ENCODE data around the gene DHRS7. TPM values are rescaled to one million over a fixed set of nuclear protein-coding genes. Genes with fewer than 3 reads are reported as not detected.

Gene DHRS7
- total RNA-seq, 1 donor from 2014 or later, result 52.2 TPM

DNA sequence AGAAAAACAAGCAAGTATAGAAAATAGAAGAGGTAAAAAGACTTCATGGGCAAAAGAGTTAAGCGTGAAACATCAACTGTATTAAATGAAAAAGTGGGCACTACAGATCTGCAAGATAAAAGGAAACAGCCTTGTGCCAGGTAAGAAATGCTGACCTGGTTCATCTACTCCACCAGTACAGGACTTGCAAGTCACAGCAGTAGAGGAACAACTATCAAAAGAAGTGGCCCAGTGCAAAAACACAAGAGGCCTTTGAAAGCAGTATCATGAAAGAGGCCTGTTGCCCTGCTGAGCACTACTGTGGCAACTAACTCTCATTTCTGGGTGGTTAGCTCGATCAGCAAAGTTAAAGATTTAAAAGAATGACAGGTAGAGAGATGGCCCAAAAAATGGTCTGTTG is 10.5 kb downstream of the DHRS7 start:
- intact Hi-C loops (cut with micrococcal nuclease), result no loop called here

DNA sequence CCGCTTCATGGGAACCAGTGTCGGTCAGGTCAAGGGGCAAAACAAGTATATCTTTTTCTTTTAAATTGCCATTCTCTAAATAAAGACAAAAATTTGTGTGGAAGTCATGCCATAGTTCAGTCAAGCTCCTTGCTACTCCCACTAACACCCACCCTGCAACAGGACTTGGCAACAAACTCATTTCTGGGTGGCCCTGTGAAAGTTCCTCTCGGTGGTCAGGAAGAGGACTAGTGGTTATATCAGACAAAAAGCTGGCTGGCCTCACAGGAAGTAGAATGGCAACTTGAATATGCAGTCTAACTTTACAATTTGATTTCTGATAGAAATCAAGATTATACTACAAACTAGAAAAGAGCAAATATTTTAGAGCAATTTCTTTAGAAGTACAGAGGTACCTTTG is 11.2 kb downstream of the DHRS7 start:
- intact Hi-C loops (cut with micrococcal nuclease), result no loop called here

DNA sequence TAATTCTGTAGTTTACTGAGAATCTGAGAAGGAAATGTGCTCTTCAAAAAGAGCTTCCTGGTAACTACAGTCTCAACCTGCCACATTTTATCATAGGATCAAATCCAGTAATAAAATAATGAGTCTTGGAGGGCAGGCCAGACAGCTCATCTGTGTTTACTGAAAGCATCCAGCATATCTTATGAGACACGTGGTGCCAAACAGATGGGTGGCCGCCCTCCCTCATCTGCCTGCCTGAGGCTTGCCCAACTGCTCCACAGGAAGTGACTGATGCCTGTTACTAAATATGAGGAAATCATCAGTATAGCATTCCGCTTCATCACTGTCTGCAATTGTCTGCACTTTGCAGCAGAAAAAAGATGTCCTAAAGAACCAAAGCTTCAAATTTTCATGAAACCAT is 13.5 kb downstream of the DHRS7 start:
- intact Hi-C loops (cut with micrococcal nuclease), result loop anchor here (1.0 to 2.0 kb wide), 4 partner anchors 13 to 97 kb away; partner anchors contain the start of gene PPM1A

DNA sequence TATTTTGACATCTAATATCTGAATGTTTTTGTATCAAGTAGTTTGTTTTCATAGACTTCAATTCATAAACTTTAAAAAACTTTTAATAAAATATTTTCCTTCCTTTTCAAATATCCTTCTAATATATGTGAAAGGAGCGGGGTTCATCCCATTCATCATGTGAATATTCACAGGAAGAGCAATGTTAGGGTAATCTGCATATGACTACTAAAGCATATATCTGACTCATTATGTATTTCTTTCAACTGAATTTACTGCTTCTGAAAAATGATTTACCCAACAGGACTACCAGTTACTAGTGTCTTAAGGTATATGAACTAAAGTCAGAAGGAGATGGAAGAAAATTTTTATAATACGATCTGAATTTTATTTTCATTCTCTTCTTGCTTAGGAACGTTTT is 30.5 kb downstream of the DHRS7 start:
- intact Hi-C loops (cut with micrococcal nuclease), result no loop called here

DNA sequence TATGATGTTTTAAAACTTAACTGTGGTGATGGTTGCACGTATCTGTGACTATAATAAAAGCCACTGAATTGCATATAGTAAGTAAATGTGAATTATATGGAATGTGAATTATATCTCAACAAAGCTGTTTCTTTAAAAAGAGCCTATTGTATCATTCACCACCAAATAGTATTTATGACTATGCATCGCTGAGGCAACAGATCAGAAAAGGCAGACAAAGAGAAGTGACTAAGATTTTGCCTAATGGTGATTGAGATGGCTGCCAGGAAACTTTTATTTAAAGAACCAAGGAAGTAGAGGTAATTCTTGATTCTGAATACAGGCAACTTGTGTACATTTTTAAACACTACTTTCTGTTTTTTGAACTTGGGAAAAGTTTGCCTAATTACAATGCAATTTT is 31.7 kb downstream of the DHRS7 start:
- intact Hi-C loops (cut with micrococcal nuclease), result no loop called here

DNA sequence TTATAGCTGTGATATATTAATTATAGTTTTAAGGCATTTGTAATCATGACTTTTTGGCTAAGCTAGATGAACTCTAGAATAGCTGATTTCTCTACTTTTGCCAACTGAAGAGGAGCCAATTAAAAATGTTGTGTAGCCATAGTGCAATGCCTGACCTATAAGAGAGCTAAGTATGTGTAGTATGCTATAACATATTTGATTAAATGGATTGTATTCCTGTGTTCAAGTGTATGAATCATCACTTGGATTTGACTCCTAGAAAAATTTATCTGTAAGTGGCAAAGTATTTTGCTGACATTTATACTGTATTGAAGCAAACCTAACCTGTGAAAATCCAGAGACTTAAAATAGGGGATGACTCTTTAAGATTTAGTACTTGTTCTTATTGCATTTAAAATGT is 39.3 kb downstream of the DHRS7 start:
- intact Hi-C loops (cut with micrococcal nuclease), result no loop called here

DNA sequence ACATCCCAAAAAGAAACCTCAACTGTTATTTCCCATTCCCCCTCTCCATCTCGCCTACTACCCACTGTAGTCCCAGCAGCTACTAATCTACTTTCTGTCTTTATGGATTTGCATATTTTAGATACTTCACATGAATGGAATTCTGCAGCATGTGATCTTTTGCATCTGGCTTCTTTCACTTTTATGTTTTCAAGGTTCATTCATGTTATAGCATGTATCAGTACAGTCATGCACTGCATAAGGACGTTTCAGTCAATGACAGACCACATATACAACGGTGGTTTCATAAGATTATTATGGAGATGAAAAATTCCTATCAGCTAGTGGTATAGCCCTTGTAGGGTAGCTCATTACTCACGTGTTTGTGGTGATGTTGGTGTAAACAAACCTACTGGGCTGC is 49.0 kb downstream of the DHRS7 start:
- intact Hi-C loops (cut with micrococcal nuclease), result no loop called here

DNA sequence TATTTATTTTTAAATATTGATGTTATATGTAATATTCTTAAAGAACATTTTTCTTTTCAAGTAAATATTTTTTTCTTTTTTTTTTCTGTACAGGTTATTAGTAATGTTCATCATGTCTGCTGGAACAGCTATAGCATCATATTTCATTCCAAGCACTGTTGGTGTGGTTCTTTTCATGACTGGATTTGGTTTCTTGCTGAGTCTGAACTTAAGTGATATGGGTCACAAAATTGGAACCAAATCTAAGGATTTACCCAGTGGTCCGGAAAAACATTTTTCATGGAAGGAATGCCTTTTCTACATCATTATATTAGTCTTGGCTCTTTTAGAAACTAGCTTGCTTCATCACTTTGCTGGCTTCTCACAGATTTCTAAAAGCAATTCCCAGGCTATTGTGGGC is 50.3 kb downstream of the DHRS7 start:
- intact Hi-C loops (cut with micrococcal nuclease), result no loop called here

DNA sequence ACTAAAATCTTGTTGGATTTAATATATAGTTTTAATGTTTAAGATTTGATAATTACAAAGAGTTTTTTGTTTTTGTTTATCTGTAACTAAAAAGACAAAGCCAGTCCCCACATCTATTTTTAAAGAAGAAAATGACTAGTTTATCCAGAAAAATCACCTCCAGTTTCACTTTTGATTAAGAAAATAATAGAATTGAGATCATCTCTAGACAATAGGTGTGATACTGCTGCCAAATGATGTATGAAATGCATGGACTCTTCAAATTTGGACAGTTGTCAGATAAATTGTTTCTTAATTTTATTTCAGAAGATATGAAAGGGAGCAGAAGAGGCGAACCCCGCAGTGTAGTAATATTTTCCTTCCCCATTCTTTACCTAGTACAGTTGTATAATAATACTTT is 53.5 kb downstream of the DHRS7 start:
- intact Hi-C loops (cut with micrococcal nuclease), result no loop called here

DNA sequence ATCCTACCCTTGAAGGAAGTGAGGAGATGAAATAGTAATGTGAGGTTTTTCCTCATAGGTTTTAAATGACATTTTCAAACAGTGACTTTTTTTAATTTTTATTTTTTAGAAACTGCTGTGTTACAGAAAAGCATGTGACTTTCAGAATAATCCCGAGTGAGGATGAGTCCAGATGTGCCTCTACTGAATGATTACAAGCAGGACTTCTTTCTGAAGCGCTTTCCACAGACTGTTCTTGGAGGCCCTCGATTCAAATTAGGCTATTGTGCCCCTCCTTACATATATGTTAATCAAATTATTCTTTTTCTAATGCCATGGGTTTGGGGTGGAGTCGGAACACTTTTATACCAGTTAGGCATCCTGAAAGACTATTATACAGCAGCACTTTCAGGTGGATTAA is 57.7 kb downstream of the DHRS7 start:
- intact Hi-C loops (cut with micrococcal nuclease), result no loop called here

DNA sequence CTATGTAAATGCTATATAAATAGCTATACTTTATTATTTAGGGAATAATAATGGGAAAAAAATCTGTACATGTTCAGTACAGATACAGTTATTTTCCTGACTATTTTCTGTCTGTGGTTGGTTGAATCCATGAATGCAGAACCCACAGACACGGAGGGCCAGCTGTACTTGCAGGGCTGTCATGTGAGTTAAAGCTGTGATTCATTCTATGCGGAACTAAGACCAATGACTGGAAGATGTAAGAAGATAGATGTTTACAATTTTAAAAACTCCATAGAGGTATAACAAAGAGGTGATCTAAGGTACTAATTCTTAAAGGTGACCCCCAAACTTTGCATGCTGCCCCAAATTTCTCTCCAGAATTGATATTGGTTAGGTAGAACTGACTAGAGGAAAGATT is 58.9 kb downstream of the DHRS7 start:
- intact Hi-C loops (cut with micrococcal nuclease), result no loop called here

DNA sequence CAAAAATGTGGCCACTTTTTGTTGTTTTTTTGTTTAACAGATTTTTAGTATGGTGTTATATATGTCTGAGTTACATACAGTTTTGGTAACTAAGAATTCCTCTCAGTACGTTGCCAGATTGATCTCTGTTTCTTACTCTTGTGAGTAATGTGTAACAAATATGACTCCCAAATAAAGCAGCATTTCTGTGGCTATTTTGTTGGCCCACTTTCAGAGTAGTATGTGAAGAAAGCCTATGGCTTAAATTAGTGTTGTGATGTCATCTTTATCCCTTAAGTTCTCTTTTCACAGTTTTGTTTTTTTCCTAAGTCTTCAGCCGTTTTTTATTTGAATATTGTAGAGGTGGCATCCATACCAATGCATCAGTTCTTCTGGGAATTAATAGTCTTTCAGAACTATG is 62.8 kb downstream of the DHRS7 start:
- intact Hi-C loops (cut with micrococcal nuclease), result no loop called here

DNA sequence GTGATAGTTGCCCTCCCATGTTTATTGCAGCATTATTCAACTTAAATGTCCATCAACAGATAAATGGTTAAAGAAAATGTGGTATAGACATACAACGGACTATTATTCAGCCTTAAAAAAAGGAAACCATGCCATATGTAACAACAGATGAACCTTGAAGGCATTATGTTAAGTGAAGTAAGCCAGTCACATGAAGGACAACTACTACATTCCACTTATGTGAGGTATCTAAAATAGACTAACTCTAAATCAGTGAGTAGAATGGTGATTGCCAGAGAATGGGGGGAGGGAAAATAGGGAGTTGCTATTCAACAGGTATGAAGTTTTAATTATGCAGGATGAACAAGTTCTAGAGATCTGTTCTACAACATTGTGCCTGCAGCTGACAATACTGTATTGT is 63.4 kb downstream of the DHRS7 start:
- intact Hi-C loops (cut with micrococcal nuclease), result no loop called here

DNA sequence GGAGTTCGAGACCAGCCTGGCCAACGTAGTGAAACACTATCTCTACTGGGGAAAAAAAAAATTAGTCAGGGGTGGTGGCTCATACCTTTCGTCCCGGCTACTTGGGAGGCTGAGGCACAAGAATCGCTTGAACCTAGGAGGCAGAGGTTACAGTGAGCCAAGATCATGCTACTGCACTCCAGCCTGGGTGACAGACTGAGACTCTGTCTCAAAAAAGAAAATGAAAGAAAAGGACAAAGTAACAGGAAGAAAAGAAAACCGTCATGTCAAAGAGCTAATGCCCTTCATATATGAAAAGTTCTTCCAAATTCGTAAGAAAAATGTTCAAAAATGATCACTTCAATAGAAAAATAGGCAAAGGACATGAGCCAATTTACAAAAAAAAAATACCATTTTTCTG is 65.3 kb downstream of the DHRS7 start:
- intact Hi-C loops (cut with micrococcal nuclease), result loop anchor here (10.0 kb wide), 1 partner anchor 655 kb away; no protein-coding TSS in a partner anchor

DNA sequence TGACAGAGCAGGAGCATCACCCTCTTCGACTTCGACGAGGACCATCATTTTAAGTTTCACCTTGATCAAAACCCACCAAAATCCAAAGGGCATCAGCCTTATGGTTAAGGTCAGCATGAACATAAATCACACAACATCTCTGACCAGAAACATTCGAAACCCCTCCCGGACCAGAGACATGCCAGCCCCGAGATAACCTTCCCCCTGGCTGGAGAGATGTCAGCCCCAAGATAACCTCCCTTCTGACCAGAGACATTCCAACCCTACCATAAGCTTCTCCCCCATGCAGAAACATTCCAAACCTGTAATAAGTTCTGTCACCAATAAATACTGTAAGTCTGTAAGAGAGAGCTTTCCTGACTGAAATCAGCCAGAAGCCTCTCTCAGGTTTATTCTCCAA is 67.2 kb downstream of the DHRS7 start:
- intact Hi-C loops (cut with micrococcal nuclease), result loop anchor here (10.0 kb wide), 1 partner anchor 657 kb away; no protein-coding TSS in a partner anchor

DNA sequence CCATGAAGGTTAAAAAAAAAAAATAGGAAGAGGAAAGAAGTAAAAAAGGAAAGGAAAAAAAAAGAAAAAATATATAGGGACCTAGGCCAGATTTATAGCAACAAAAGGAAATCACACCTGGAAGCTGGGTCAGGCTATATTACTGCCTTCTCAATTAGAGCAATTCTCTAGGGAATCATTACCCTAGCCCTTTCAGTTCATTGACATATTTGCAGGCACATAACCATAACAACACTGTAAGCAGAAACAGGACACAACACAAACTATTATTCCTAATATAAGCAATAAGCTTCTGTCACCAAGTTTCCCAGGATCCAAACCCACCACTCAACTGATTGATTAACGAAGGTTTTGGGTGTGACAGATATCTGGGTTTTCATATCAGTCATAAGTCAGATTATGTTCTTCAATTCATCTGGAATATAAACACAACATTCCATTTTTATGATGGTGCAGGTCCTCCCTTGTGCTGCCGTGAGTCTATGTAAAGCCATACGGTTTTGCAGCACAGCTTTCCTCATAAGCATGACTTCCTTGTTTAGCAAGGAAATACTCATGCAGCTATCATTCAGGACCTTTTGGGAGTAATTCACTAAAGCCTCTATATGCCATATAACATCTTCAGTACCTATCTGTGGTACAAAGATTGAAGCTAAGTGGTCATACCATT is 69.3 kb downstream of the DHRS7 start:
- intact Hi-C loops (cut with micrococcal nuclease), result loop anchor here (10.0 kb wide), 1 partner anchor 659 kb away; no protein-coding TSS in a partner anchor

DNA sequence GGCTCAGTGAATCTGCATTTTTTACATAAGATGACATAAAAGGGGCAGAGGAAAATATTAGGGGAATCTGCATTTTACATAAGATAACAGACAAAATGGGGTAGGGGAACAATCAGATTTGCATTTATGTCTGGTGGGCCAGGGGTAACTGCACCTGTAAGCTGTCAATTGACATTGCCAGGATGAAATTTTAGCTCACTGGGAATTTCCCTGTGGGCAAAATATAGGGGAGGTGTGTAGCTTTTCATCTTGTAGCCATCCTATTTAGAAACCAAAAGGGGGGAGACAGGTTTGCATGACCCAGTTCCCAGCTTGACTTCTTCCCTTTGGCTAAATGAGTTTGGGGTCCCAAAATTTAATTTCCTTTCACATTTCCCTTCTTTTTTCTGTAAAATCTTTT is 70.0 kb downstream of the DHRS7 start:
- intact Hi-C loops (cut with micrococcal nuclease), result loop anchor here (10.0 kb wide), 1 partner anchor 660 kb away; no protein-coding TSS in a partner anchor

DNA sequence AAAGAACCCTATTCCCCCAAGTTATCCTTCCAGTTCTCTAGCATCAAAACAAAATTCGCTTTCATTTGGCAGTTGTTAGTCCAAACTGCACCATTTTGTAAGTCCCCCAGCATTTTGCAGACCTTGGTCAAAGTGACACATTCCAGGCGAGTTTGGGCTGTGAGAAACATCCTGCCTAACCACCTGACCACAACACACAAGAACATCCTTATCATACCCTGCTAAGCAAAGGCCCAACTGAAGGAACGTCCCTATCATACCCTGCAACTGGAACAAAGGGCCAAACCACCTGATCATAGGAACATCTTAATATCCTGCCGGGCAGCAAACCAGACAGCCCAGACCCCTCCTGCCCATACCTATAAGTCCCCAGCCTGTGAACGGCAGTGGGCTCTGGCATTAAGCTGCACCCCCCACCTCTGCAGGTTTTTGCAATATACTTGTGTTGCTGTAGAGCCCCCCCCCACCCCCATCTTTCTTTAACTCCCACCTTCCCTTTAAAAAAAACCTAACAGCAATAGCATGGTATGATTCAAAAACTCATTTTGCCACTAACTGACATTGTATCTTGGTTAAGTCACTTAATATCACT is 70.8 kb downstream of the DHRS7 start:
- intact Hi-C loops (cut with micrococcal nuclease), result loop anchor here (5.0 to 10.0 kb wide), 4 partner anchors 127 to 1603 kb away; partner anchors contain the start of genes DACT1 and HIF1A

Other genes starting within 250 kb of the DHRS7 start
- not detected in 2 replicates for gene LRRC9, start 245.3 kb downstream of the DHRS7 start, total RNA-seq
- 43.0 and 45.6 TPM in 2 replicates for gene PCNX4, start 73.5 kb downstream of the DHRS7 start, total RNA-seq
- gene PPM1A, start 83.8 kb upstream of the DHRS7 start, total RNA-seq, result 46.4 and 47.4 TPM in 2 replicates

All from T-helper 2 cell treated with Interferon-gamma antibody and Interleukin-4, amounts not matched to agents 100 ng/mL and 5 ng/mL, for 36 hours (primary cell).